ENCODE results near the gene MPC2.
"Not testable (repeated sequence)": the region's sequence is repeated elsewhere in the genome, so short reads cannot be mapped to it uniquely, and the experiment has no call there.

DNA sequence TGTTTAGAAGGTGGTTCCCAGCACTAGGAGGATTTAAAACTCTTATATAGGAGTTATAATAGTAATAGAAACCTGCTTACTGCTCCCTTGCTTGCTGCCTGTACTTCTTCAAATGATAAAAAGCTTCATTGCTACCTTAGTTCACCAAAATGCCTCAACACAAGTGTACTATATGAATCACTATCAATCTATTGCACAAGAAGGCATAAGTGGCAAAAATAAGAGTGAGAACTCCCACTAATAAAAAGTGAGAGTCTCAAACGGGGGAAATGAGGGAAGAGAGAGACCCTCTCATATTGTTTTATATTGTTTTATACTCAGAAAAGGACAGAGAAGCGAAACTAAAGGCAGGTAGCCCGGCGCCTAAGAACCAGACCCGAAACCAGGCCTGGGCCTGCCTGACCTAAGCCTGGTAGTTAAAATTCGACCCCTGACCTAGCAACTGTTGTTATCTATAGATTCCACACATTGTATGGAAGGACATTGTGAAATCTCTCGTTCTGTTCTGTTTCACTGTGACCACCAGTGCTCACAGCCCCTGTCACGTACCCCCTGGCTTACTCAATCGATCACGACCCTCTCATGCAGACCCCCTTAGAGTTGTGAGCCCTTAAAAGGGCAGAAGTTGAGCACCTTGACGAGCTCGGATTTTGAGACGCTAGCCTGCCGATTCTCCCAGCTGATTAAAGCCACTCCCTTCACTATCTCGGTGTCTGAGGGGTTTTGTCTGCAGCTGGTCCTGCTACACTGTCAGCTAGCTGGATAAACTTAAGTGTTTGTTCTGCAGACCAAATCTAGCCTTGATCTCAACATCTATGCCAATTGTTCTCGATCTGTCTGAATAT lies 67.5 kb downstream of the MPC2 start:
- TF ChIP-seq POLR2A (IDR thresholded peaks at IDR 0.05); POLR2AphosphoS5 (IDR thresholded peaks at IDR 0.05; ENCODE audit: insufficient read depth in 1 of 2, low read depth in 1 of 2): not testable (repeated sequence)

Data from vagina (tissue), 2 donors.